ENCODE data around the gene MAP3K3.

DNA sequence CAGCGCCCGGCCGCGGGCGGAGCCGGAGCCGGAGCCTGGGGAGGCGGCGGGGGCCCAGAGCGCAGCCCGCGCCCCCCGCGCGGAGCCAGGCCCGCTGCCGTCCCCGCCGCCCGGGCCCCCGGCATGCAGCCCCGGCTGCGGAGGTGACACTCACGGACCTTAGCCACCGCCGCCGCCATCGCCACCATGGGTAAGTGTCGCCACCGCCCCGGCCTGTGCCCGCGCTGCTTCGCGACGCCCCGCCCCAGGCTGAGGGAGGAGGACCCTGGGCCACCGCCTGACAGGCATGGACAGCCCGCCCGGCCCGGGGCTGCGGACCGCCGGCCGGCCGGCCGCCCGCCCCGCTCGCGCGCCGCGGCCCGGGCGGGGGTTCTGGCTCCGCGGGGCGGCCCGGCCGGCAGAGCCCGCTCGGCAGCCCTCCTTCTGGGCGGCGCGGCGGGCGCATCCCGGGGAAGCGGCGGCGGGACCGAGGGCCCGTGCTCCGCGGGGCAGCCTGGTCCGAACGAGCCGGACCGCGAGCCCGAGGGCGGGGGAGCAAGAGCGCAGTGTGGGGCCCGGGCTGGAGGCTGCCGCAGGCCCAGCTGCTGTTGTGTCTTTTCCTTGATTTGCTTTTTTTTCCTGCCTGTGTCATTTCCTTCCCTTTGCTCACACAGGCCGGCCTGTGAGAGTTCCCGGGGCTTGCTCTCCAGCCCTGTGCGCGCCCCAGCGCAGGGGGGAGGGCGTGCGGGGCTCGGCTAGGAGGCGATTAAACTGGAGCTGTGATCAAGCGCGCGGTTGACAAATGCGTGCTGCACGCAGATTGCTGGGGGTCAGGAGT, 565 bp downstream of the MAP3K3 start:
- TF ChIP-seq POLR2AphosphoS5 (IDR thresholded peaks at IDR 0.05; ENCODE audit: low read depth, low read length), result no peak
- no peak for TF ChIP-seq POLR2A (IDR thresholded peaks at IDR 0.05; ENCODE audit: low read depth, low read length)
